ENCODE measurements around the gene DMGDH. TPM values are rescaled to one million over a fixed set of nuclear protein-coding genes. Genes with fewer than 3 reads are reported as not detected.

DMGDH gene
- total RNA-seq, 1 donor from 2014 or later: not detected

- DNase-seq: no peak
- Mint-ChIP-seq H3K27ac (no peak overlapping the region), H3K4me3 (no peak overlapping the region), H3K27me3 (peaks cover 14% of the 10 kb centered on the region), H3K9me3 (no peaks in the 10 kb centered on the region), H3K36me3 (ENCODE audit: low read depth) (no peaks in the 10 kb centered on the region), H3K4me1 (no peaks in the 10 kb centered on the region)
- intact Hi-C loops (cut with micrococcal nuclease): no loop called here
These were observed 22.3 kb downstream of the DMGDH start for GRCh38 chr5:79047199-79047598.

GRCh38 chr5:79042188-79042587 lies 27.3 kb downstream of the DMGDH start:
- H3K27ac Mint-ChIP-seq: no peak overlapping the region
- no peaks in the 10 kb centered on the region for H3K9me3 Mint-ChIP-seq
- intact Hi-C loops (cut with micrococcal nuclease): no loop called here
- no peaks in the 10 kb centered on the region for H3K36me3 Mint-ChIP-seq (ENCODE audit: low read depth)
- H3K4me3 Mint-ChIP-seq: no peak overlapping the region
- DNase-seq: no peak
- peaks cover 6% of the 10 kb centered on the region for H3K27me3 Mint-ChIP-seq
- H3K4me1 Mint-ChIP-seq: no peaks in the 10 kb centered on the region

DNA sequence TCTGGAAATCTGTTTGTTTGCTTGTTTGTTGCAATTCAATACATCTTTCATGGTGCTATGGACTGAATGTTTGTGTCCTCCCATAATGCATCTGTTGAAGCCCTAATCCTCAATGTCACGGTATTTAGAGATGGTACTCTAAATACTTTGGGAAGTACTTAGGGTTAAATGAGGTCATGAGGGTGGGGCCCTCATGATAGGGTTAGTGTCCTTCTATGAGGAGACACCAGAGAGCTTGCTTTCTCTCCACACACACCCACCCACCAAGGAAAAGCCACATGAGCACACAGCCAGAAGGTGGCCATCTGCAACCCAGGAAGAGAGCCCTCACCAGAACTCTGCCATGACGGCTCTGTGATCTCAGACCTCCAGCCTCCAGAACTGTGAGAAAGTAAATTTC lies 32.7 kb downstream of the DMGDH start:
- Mint-ChIP-seq H3K27ac (no peak overlapping the region), H3K9me3 (no peaks in the 10 kb centered on the region), H3K4me3 (no peak overlapping the region), H3K36me3 (ENCODE audit: low read depth) (no peaks in the 10 kb centered on the region), H3K4me1 (no peaks in the 10 kb centered on the region), H3K27me3 (peaks cover 1% of the 10 kb centered on the region)
- intact Hi-C loops (cut with micrococcal nuclease): no loop called here
- DNase-seq: no peak

- Mint-ChIP-seq H3K4me3 (no peak overlapping the region), H3K4me1 (no peaks in the 10 kb centered on the region), H3K27ac (no peak overlapping the region), H3K9me3 (no peaks in the 10 kb centered on the region), H3K27me3 (no peaks in the 10 kb centered on the region), H3K36me3 (ENCODE audit: low read depth) (no peaks in the 10 kb centered on the region)
- intact Hi-C loops (cut with micrococcal nuclease): no loop called here
- no peak for DNase-seq
These were observed 34.2 kb downstream of the DMGDH start for GRCh38 chr5:79035237-79035636.

- Mint-ChIP-seq H3K4me3 (no peak overlapping the region), H3K27ac (no peak overlapping the region), H3K9me3 (no peaks in the 10 kb centered on the region), H3K36me3 (ENCODE audit: low read depth) (no peaks in the 10 kb centered on the region), H3K4me1 (no peaks in the 10 kb centered on the region), H3K27me3 (peaks cover 2% of the 10 kb centered on the region)
- no peak for DNase-seq
- intact Hi-C loops (cut with micrococcal nuclease): no loop called here
These were observed 36.7 kb downstream of the DMGDH start for GRCh38 chr5:79032782-79033181.

DNA sequence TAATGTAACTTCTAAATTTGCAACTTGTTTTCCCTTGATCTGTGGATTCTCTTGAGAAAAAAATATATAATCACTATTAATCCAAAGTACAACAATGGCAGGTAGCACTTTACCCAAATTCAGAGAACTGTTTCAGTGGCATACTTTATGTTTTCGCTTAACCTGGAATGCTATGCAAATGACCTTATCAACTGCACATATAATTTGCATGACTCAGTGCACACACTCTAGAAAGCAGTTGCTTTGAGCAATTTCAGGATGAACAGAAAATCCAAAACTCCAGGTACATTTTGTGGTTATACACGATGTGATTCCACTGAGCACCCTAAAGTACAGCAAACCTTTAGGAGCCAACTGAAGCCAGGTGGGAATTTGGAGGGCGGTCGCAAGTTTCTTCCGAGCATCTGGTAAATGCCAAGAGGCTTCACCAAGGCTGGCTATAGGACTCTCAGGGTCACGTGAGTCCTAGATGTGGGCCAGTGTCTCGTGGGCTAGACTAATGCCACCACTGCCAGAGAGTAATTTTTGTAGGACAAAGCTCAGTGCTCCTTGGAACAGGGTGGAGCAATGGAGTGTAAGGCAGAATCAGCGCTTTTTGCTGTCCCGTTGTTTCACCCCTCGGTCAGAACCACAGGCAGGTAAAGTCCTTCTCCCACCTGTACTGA lies 37.3 kb downstream of the DMGDH start:
- Mint-ChIP-seq H3K4me1 (no peaks in the 10 kb centered on the region), H3K36me3 (ENCODE audit: low read depth) (no peaks in the 10 kb centered on the region), H3K4me3 (no peak overlapping the region), H3K27ac (no peak overlapping the region), H3K9me3 (no peaks in the 10 kb centered on the region), H3K27me3 (peaks cover 6% of the 10 kb centered on the region)
- intact Hi-C loops (cut with micrococcal nuclease): no loop called here
- no peak for DNase-seq

- H3K27ac Mint-ChIP-seq: no peak overlapping the region
- no peak overlapping the region for H3K4me3 Mint-ChIP-seq
- H3K27me3 Mint-ChIP-seq: peaks cover 10% of the 10 kb centered on the region
- no peaks in the 10 kb centered on the region for H3K36me3 Mint-ChIP-seq (ENCODE audit: low read depth)
- intact Hi-C loops (cut with micrococcal nuclease): no loop called here
- H3K9me3 Mint-ChIP-seq: no peaks in the 10 kb centered on the region
- no peak for DNase-seq
- no peaks in the 10 kb centered on the region for H3K4me1 Mint-ChIP-seq
These were observed 38.0 kb downstream of the DMGDH start for GRCh38 chr5:79031485-79031867.

DNA sequence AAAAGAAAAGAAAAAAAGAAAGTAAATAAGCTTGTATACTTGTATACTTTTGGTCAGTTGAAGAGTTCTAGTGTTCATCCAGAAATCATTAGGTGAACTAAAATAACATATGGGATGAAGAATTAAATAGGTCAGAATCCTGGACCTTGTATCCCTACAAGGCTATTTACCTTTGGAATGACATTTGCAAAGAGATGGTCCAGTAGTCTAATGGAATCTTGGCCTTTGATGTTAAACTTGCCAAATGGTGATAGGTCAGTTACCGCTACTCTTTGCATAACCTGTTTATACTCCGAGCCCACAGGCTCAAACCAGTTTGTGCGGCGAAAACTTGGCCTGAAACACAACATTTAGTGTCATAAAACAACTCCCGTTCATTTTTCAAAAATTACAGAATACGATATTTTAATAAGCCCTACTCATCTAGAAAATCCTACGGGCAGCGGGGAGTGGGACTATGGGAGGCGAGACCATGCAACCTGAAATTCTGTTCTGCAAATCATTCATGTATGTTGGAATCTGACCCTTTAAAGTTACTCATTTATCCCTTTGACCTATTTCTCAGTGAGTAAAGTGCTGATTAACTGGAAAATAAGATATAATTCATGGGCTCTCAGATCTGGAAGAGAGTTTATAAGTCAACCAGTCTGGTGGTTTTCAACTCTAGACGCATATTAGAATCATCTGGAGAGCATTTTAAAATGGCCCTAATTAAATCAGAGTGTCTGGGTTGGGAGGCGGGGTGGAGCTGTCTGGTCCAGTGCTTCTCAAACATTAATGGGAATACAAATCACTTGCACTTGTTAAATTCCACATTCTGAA lies 38.6 kb downstream of the DMGDH start:
- peaks cover 13% of the 10 kb centered on the region for H3K27me3 Mint-ChIP-seq
- intact Hi-C loops (cut with micrococcal nuclease): no loop called here
- no peaks in the 10 kb centered on the region for H3K36me3 Mint-ChIP-seq (ENCODE audit: low read depth)
- H3K27ac Mint-ChIP-seq: no peak overlapping the region
- H3K4me3 Mint-ChIP-seq: no peak overlapping the region
- DNase-seq: no peak
- H3K9me3 Mint-ChIP-seq: no peaks in the 10 kb centered on the region
- H3K4me1 Mint-ChIP-seq: no peaks in the 10 kb centered on the region

DNA sequence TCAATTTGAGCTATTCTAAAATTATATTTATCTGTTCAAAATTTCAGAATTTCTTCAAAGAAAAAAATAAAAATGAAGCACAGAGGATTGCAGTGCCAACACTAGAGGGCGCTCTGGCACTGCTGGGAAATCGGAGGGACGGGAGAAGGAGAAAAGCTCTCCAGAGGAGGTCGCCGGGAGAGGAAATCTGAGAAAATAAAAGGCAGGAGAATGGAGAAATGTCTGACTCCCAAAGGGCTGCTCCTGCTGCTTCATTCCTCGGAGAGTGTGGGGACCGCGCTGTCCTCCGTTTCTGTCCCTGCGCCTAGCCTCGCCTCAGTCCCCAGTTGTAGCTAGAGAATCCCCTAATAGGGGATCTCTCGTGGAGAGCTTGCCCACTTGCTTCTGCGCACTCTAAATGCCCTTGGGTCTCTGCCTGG lies 44.4 kb downstream of the DMGDH start:
- peaks cover 56% of the 10 kb centered on the region for H3K27me3 Mint-ChIP-seq
- no peaks in the 10 kb centered on the region for H3K9me3 Mint-ChIP-seq
- H3K36me3 Mint-ChIP-seq (ENCODE audit: low read depth): no peaks in the 10 kb centered on the region
- peak; percentile 84 for DNase-seq
- peaks cover 11% of the 10 kb centered on the region for H3K4me1 Mint-ChIP-seq
- no peak overlapping the region for H3K27ac Mint-ChIP-seq
- intact Hi-C loops (cut with micrococcal nuclease): loop anchor here (1.0 to 10.0 kb wide), 5 partner anchors 84 to 1060 kb away; no protein-coding TSS in a partner anchor
- H3K4me3 Mint-ChIP-seq: peak overlapping the region; percentile 36

DNA sequence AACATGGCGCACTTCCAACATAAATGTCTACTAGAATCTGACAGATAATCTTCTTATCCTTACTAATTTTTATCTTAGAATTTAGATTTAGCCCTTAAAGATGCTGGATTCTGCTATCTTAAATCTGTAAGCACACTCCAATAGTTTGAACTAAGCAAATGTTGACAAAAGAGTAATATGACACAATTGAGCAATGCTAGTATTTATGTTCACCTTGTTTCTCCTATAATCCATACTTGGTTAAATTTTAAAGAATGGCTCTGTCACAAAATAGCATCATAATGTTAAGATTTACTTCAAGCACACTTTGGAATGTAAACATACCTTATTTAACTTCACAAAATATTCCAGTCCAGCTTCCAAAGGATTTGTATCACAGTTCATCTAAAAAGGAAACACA lies 45.5 kb downstream of the DMGDH start:
- Mint-ChIP-seq H3K4me1 (peaks cover 11% of the 10 kb centered on the region), H3K27ac (no peak overlapping the region), H3K36me3 (ENCODE audit: low read depth) (no peaks in the 10 kb centered on the region), H3K27me3 (peaks cover 65% of the 10 kb centered on the region), H3K4me3 (no peak overlapping the region), H3K9me3 (no peaks in the 10 kb centered on the region)
- intact Hi-C loops (cut with micrococcal nuclease): loop anchor here (2.0 to 10.0 kb wide), 4 partner anchors 42 to 1061 kb away; no protein-coding TSS in a partner anchor
- no peak for DNase-seq

GRCh38 chr5:79023348-79023747 lies 46.1 kb downstream of the DMGDH start:
- Mint-ChIP-seq H3K9me3 (no peaks in the 10 kb centered on the region), H3K27ac (no peak overlapping the region), H3K4me3 (no peak overlapping the region), H3K36me3 (ENCODE audit: low read depth) (no peaks in the 10 kb centered on the region), H3K27me3 (peaks cover 66% of the 10 kb centered on the region), H3K4me1 (peaks cover 11% of the 10 kb centered on the region)
- intact Hi-C loops (cut with micrococcal nuclease): loop anchor here (5.0 to 10.0 kb wide), 3 partner anchors 41 to 1061 kb away; no protein-coding TSS in a partner anchor
- no peak for DNase-seq

DNA sequence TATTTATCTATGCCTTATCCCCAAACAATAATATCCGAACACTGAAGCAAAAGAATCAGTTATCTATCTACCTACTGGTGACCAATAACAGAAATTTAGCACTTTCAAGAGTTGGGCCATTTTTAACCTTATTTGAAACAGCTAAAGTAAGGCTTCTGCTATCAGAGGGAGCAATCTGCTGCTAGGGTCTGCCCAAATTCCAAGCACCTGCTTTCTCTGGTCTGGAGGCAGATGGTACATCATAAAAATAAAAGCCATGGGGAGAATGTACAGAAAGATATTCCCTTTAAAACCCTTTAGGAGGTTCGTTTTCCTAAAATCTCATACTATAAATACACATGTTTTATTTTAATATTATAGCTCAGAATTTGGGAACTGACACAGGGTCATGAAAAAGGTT lies 46.7 kb downstream of the DMGDH start:
- intact Hi-C loops (cut with micrococcal nuclease): loop anchor here (5.0 to 10.0 kb wide), 3 partner anchors 40 to 1062 kb away; no protein-coding TSS in a partner anchor
- Mint-ChIP-seq H3K4me3 (no peak overlapping the region), H3K9me3 (no peaks in the 10 kb centered on the region), H3K4me1 (peaks cover 11% of the 10 kb centered on the region), H3K36me3 (ENCODE audit: low read depth) (no peaks in the 10 kb centered on the region), H3K27ac (no peak overlapping the region), H3K27me3 (peaks cover 69% of the 10 kb centered on the region)
- DNase-seq: no peak

DNA sequence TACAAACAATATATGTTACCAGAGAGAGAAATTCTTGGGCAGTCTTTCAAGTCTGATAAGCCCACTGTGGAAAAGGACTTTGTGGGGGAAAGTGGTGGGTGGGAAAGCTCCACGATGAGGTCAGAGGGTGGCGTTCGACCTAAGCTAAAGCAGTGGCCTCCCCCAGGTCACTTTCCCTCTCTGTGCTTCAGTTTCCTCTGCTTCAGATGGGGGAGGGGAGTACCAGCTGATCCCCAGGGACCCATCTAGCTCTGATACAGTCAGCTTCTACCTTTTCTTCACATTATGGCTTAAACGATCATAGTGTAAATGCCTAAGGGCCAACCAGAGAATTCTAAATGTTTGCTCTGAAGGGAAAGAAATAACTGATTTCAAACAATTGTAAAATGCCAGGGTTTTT lies 47.7 kb downstream of the DMGDH start:
- no peak for DNase-seq
- Mint-ChIP-seq H3K9me3 (no peaks in the 10 kb centered on the region), H3K27me3 (peaks cover 71% of the 10 kb centered on the region), H3K36me3 (ENCODE audit: low read depth) (no peaks in the 10 kb centered on the region), H3K4me1 (peaks cover 11% of the 10 kb centered on the region), H3K4me3 (no peak overlapping the region), H3K27ac (no peak overlapping the region)
- intact Hi-C loops (cut with micrococcal nuclease): loop anchor here (1.0 to 10.0 kb wide), 4 partner anchors 39 to 1063 kb away; no protein-coding TSS in a partner anchor

- H3K9me3 Mint-ChIP-seq: no peaks in the 10 kb centered on the region
- DNase-seq: peak; percentile 76
- no peak overlapping the region for H3K27ac Mint-ChIP-seq
- peaks cover 11% of the 10 kb centered on the region for H3K4me1 Mint-ChIP-seq
- H3K36me3 Mint-ChIP-seq (ENCODE audit: low read depth): no peaks in the 10 kb centered on the region
- peaks cover 72% of the 10 kb centered on the region for H3K27me3 Mint-ChIP-seq
- intact Hi-C loops (cut with micrococcal nuclease): loop anchor here (1.0 to 10.0 kb wide), 4 partner anchors 39 to 1064 kb away; no protein-coding TSS in a partner anchor
- no peak overlapping the region for H3K4me3 Mint-ChIP-seq
These were observed 48.5 kb downstream of the DMGDH start for GRCh38 chr5:79020861-79021561.
